Natural killer cell (primary cell): ENCODE measurements around the gene FOXJ2. TPM values are rescaled to one million over a fixed set of nuclear protein-coding genes. Genes with fewer than 3 reads are reported as not detected.

Experiments
- ATAC-seq, 3 donors: fragments of 150-1000 bp in 2 of 3; fragments of 200-7000 bp in 1 of 3; cut with Tn5 transposase; 1 replicate in 1 of 3; 2 replicates in 2 of 3; pipeline ENCODE4 v1.10.0; 2021; ENCODE audit warnings: mild to moderate bottlenecking in 2 of 3, moderate library complexity in 2 of 3
- DNase-seq, 2 donors: peaks; one replicate each; pipeline versions ENCODE4 v3.0.0 to v3.0.0-alpha.2; 2013 to 2021; ENCODE audit warnings: mixed read lengths in 1 of 2
- H3K27ac ChIP-seq: one replicate; pipeline ENCODE4 v1.5.1; 2013; ENCODE audit warnings: mild to moderate bottlenecking, low read length
- H3K27me3 ChIP-seq: one replicate; pipeline ENCODE4 v1.6.1; 2013; ENCODE audit warnings: low read length; ENCODE audit not compliant: control insufficient read depth, insufficient read depth
- H3K36me3 ChIP-seq: one replicate; pipeline ENCODE4 v1.6.1; 2013; ENCODE audit warnings: low read length; ENCODE audit not compliant: control insufficient read depth, insufficient read depth
- H3K4me1 ChIP-seq: one replicate; pipeline ENCODE4 v1.6.1; 2013; ENCODE audit warnings: low read length; ENCODE audit not compliant: control insufficient read depth, insufficient read depth
- H3K4me3 ChIP-seq: one replicate; pipeline ENCODE4 v1.5.1; 2013; ENCODE audit warnings: low read length
- H3K9me3 ChIP-seq: one replicate; pipeline ENCODE4 v1.6.1; 2013; ENCODE audit warnings: low read length; ENCODE audit not compliant: control insufficient read depth, insufficient read depth
- H3K27ac Mint-ChIP-seq, 2 donors: one replicate each; pipeline ENCODE4 v1.8.0; 2022; ENCODE audit warnings: mild to moderate bottlenecking in 2 of 2, mixed read lengths in 2 of 2, moderate library complexity in 1 of 2
- H3K27me3 Mint-ChIP-seq, 2 donors: one replicate each; pipeline ENCODE4 v1.8.0; 2022; ENCODE audit warnings: low read depth in 2 of 2, mixed read lengths in 2 of 2
- H3K36me3 Mint-ChIP-seq: one replicate; pipeline ENCODE4 v1.8.0; 2022; ENCODE audit warnings: mixed read lengths
- H3K4me1 Mint-ChIP-seq, 2 donors: one replicate each; pipeline ENCODE4 v1.8.0; 2022; ENCODE audit warnings: mixed read lengths in 2 of 2
- H3K4me3 Mint-ChIP-seq: one replicate; pipeline ENCODE4 v1.8.0; 2022; ENCODE audit warnings: mild to moderate bottlenecking, moderate library complexity, mixed read lengths
- H3K9me3 Mint-ChIP-seq, 2 donors: one replicate each; pipeline ENCODE4 v1.8.0; 2022; ENCODE audit warnings: mixed read lengths in 2 of 2
- WGBS: methylation state at CpG from one replicate; pipeline ENCODE4 v1.1.7; 2013; ENCODE audit warnings: missing lambda C conversion rate; ENCODE audit not compliant: insufficient coverage; 5-methylcytosine and 5-hydroxymethylcytosine counted together
- intact Hi-C: fragments of 100-400 bp; cut with micrococcal nuclease; formaldehyde crosslinking; loops from one replicate; pipeline ENCODE4 v1.14.2; 2022
- total RNA-seq, 4 donors: library from RNA; stranded (reverse); fragments of 120-200 nt in 1 of 4; gene quantifications; one replicate each; pipeline versions ENCODE4 v1.2.3 to v1.2.4, GENCODE V29; 2013 to 2022
- TF ChIP-seq, protein P1 (sequence below): fragments of 200-600 bp; IDR thresholded peaks from one replicate; pipeline ENCODE4 v1.8.0; 2022; ENCODE audit warnings: antibody characterized with exemption

Gene FOXJ2
- total RNA-seq, 3 donors from 2014 or later (not counting 1 experiment from before 2014, with no cell fraction given): 27.8 to 28.5 (median 28.4) TPM

DNA sequence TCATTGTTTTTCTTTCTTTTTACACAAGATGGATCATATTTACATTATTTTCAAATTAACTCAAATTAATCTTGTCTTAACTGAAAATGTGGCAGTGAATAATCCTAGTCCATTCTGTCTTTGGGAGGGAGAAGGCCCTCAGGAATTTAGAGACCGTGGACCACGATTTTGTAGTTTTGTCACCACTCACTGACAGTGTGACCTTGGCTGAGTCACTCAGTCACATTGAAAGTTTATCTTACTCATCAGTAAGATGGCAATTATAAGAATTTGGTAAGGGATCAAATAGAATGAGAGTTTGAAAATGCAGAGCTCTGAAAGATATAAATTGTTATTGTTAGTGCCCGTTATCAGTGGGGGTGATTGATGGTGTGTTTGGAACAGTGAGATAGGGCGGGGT is 16.4 kb downstream of the FOXJ2 start:
- no peaks in the 10 kb centered on the region for H3K9me3 ChIP-seq
- H3K27me3 ChIP-seq: no peaks in the 10 kb centered on the region
- Mint-ChIP-seq H3K4me1 (peaks cover 0 to 5% of the 10 kb centered on the region in 2 donors), H3K4me3 (no peak overlapping the region), H3K27ac (no peak overlapping the region), H3K36me3 (peaks cover 24% of the 10 kb centered on the region), H3K27me3 (no peaks in the 10 kb centered on the region), H3K9me3 (no peaks in the 10 kb centered on the region)
- H3K27ac ChIP-seq: no peak overlapping the region
- H3K4me1 ChIP-seq: no peaks in the 10 kb centered on the region
- ATAC-seq: no peak
- DNase-seq: no peak
- H3K4me3 ChIP-seq: no peak overlapping the region
- TF ChIP-seq, protein P1, sequence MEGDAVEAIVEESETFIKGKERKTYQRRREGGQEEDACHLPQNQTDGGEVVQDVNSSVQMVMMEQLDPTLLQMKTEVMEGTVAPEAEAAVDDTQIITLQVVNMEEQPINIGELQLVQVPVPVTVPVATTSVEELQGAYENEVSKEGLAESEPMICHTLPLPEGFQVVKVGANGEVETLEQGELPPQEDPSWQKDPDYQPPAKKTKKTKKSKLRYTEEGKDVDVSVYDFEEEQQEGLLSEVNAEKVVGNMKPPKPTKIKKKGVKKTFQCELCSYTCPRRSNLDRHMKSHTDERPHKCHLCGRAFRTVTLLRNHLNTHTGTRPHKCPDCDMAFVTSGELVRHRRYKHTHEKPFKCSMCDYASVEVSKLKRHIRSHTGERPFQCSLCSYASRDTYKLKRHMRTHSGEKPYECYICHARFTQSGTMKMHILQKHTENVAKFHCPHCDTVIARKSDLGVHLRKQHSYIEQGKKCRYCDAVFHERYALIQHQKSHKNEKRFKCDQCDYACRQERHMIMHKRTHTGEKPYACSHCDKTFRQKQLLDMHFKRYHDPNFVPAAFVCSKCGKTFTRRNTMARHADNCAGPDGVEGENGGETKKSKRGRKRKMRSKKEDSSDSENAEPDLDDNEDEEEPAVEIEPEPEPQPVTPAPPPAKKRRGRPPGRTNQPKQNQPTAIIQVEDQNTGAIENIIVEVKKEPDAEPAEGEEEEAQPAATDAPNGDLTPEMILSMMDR: no peak
- peaks cover 67% of the 10 kb centered on the region for H3K36me3 ChIP-seq
- intact Hi-C loops: no loop called here
- whole genome bisulfite sequencing: 95% methylated on average over 4 of the region's 4 CpGs

DNA sequence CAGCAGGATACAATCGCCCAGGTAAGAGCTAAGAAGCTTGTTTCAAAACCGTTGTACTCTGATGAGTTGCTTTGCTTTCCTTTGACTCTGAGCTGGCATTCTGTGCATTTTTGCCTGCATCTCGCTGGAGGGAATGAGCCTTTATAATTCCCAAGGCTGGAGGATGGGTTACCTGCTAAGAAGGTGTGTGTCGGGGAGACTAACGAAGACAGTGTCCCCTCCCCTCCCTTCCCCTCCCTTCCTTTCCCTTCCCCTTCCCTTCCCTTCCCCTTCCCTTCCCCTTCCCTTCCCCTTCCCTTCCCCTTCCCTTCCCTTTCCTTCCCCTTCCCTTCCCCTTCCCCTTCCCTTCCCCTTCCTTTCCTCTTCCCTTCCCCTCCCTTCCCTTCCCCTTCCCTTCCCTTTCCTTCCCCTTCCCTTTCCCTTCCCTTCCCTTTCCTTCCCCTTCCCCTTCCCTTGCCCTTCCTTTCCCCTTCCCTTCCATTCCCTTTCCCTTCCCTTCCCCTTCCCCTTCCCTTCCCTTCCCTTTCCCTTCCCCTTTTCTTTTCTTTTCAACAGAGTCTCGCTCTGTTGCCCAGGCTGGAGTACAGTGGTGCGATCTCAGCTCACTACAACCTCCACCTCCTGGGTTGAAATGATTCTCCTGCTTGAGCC is 18.2 kb downstream of the FOXJ2 start:
- DNase-seq (no peak), ATAC-seq (no peak)
- Mint-ChIP-seq H3K36me3 (peaks cover 26% of the 10 kb centered on the region), H3K4me3 (no peak overlapping the region), H3K27ac (no peak overlapping the region), H3K9me3 (no peaks in the 10 kb centered on the region), H3K4me1 (peaks cover 0 to 5% of the 10 kb centered on the region in 2 donors), H3K27me3 (no peaks in the 10 kb centered on the region)
- no peak overlapping the region for H3K27ac ChIP-seq
- TF ChIP-seq, protein P1: no peak
- intact Hi-C loops: no loop called here
- 98% methylated on average over 5 of the region's 7 CpGs for WGBS
- H3K4me3 ChIP-seq: no peak overlapping the region
- peaks cover 58% of the 10 kb centered on the region for H3K36me3 ChIP-seq
- no peaks in the 10 kb centered on the region for H3K27me3 ChIP-seq
- H3K9me3 ChIP-seq: no peaks in the 10 kb centered on the region
- no peaks in the 10 kb centered on the region for H3K4me1 ChIP-seq

DNA sequence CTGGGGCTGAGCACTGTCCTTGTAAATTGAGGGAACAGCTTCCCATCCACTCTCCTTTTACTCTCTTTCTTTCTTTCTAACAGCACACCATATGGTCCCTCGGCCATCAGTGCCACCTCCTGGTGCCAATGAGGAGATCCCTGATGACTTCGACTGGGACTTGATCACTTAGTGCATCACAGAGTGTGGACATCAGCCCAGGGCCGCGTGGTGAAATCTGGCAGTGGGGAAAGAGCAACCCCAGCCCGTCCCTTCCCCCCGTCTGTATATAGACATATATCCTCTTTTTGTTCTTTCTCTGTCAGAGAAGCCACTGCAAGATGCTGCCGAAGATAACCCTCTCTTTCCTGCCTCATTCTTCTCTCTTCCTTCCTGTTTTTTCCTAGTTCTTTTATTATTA is 20.2 kb downstream of the FOXJ2 start:
- no peak overlapping the region for H3K4me3 ChIP-seq
- 78% methylated on average over 6 of the region's 7 CpGs for WGBS
- H3K9me3 Mint-ChIP-seq: no peaks in the 10 kb centered on the region
- DNase-seq (no peak), ATAC-seq (peak in 1 of 3 donors; percentile 72)
- peaks cover 51% of the 10 kb centered on the region for H3K36me3 ChIP-seq
- H3K27ac Mint-ChIP-seq: no peak overlapping the region
- H3K4me1 Mint-ChIP-seq: peaks cover 0 to 2% of the 10 kb centered on the region in 2 donors
- no peaks in the 10 kb centered on the region for H3K27me3 Mint-ChIP-seq
- H3K4me1 ChIP-seq: no peaks in the 10 kb centered on the region
- TF ChIP-seq, protein P1: no peak
- no peaks in the 10 kb centered on the region for H3K27me3 ChIP-seq
- no peak overlapping the region for H3K4me3 Mint-ChIP-seq
- no peaks in the 10 kb centered on the region for H3K9me3 ChIP-seq
- peaks cover 26% of the 10 kb centered on the region for H3K36me3 Mint-ChIP-seq
- no peak overlapping the region for H3K27ac ChIP-seq
- intact Hi-C loops: no loop called here

DNA sequence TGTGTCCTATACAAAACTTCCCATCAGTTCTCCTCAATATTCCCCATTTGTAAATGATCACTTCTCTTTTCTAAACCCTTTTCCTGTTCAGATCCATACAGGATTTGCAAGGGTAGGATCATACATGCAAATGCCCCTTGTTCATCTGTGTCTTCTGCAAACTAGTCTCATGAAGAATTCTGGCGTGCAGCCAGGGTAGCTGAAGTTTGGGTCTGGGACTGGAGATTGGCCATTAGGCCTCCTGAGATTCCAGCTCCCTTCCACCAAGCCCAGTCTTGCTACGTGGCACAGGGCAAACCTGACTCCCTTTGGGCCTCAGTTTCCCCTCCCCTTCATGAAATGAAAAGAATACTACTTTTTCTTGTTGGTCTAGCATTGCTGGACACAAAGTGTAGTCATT is 22.3 kb downstream of the FOXJ2 start:
- WGBS: 94% methylated on average over 2 of the region's 2 CpGs
- intact Hi-C loops: no loop called here

More for the DNA sequence above, 22.3 kb downstream of the FOXJ2 start:
- TF ChIP-seq, protein P1: no peak
- Mint-ChIP-seq H3K27me3 (no peaks in the 10 kb centered on the region), H3K9me3 (no peaks in the 10 kb centered on the region), H3K4me3 (no peak overlapping the region), H3K4me1 (peaks cover 0 to 5% of the 10 kb centered on the region in 2 donors), H3K36me3 (peaks cover 19% of the 10 kb centered on the region), H3K27ac (no peak overlapping the region)
- no peaks in the 10 kb centered on the region for H3K4me1 ChIP-seq
- H3K4me3 ChIP-seq: no peak overlapping the region
- no peaks in the 10 kb centered on the region for H3K9me3 ChIP-seq
- H3K27ac ChIP-seq: no peak overlapping the region
- H3K36me3 ChIP-seq: peaks cover 35% of the 10 kb centered on the region
- no peaks in the 10 kb centered on the region for H3K27me3 ChIP-seq
- no peak for DNase-seq
- ATAC-seq: no peak
